Superior temporal gyrus (tissue), 1 donor: ENCODE results near the gene PRR13.
"Not testable (repeated sequence)": the region's sequence is repeated elsewhere in the genome, so short reads cannot be mapped to it uniquely, and the experiment has no call there.

Experiments
- DNase-seq: peaks from one replicate; pipeline ENCODE4 v3.0.0-alpha.2; 2016; ENCODE audit errors: extremely low spot score

Gene PRR13

GRCh38 chr12:53441040-53441833, at the start of gene PRR13:
Gene PRR13, plus strand, starts transcription at chr12:53441734. Its CDS starts 981 bp downstream, at chr12:53442715.
- DNase-seq = peak; percentile 99

GRCh38 chr12:53399896-53400295, 41.6 kb upstream of the PRR13 start:
- DNase-seq = no peak

GRCh38 chr12:53402351-53402750, 39.2 kb upstream of the PRR13 start:
- not testable (repeated sequence) for DNase-seq

GRCh38 chr12:53402871-53403270, 38.7 kb upstream of the PRR13 start:
- DNase-seq = no peak

GRCh38 chr12:53410951-53411350, 30.6 kb upstream of the PRR13 start:
- DNase-seq = no peak

GRCh38 chr12:53413485-53414204, 27.9 kb upstream of the PRR13 start:
- DNase-seq = no peak

- no peak for DNase-seq
These were observed 26.6 kb upstream of the PRR13 start for GRCh38 chr12:53414756-53415417.

GRCh38 chr12:53415752-53416389, 25.7 kb upstream of the PRR13 start:
- not testable (repeated sequence) for DNase-seq

GRCh38 chr12:53417291-53417816, 24.2 kb upstream of the PRR13 start:
- DNase-seq = not testable (repeated sequence)

GRCh38 chr12:53418221-53418620, 23.3 kb upstream of the PRR13 start:
- no peak for DNase-seq

- no peak for DNase-seq
These were observed 21.8 kb upstream of the PRR13 start for GRCh38 chr12:53419756-53420155.

GRCh38 chr12:53422247-53422646, 19.3 kb upstream of the PRR13 start:
- DNase-seq = not testable (repeated sequence)

- no peak for DNase-seq
These were observed 17.9 kb upstream of the PRR13 start, which contains the start of gene AMHR2 for GRCh38 chr12:53423597-53423996. Gene AMHR2, plus strand, starts transcription at chr12:53423855. Its CDS starts 80 bp downstream, at chr12:53423935.

GRCh38 chr12:53424626-53425514, 16.7 kb upstream of the PRR13 start:
- DNase-seq = no peak

GRCh38 chr12:53425515-53426150, 15.9 kb upstream of the PRR13 start:
- DNase-seq = no peak

- DNase-seq = no peak
These were observed 13.5 kb upstream of the PRR13 start for GRCh38 chr12:53427905-53428594.

GRCh38 chr12:53428741-53429140, 12.8 kb upstream of the PRR13 start:
- DNase-seq = no peak

- no peak for DNase-seq
These were observed 11.4 kb upstream of the PRR13 start for GRCh38 chr12:53430116-53430515.

- DNase-seq = no peak
These were observed 10.3 kb upstream of the PRR13 start for GRCh38 chr12:53431187-53431586.
